ENCODE measurements around the gene CEND1. TPM values are rescaled to one million over a fixed set of nuclear protein-coding genes. Genes with fewer than 3 reads are reported as not detected.

CEND1 gene
- total RNA-seq, 1 donor from 2014 or later, result 0.27 TPM

- TF ChIP-seq, protein P1, sequence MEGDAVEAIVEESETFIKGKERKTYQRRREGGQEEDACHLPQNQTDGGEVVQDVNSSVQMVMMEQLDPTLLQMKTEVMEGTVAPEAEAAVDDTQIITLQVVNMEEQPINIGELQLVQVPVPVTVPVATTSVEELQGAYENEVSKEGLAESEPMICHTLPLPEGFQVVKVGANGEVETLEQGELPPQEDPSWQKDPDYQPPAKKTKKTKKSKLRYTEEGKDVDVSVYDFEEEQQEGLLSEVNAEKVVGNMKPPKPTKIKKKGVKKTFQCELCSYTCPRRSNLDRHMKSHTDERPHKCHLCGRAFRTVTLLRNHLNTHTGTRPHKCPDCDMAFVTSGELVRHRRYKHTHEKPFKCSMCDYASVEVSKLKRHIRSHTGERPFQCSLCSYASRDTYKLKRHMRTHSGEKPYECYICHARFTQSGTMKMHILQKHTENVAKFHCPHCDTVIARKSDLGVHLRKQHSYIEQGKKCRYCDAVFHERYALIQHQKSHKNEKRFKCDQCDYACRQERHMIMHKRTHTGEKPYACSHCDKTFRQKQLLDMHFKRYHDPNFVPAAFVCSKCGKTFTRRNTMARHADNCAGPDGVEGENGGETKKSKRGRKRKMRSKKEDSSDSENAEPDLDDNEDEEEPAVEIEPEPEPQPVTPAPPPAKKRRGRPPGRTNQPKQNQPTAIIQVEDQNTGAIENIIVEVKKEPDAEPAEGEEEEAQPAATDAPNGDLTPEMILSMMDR (IDR thresholded peaks at IDR 0.05), result no peak
- CTCF ChIA-PET, result no interaction called here
- no peak for DNase-seq
- intact Hi-C loops (cut with micrococcal nuclease), result no loop called here
- Mint-ChIP-seq H3K27ac (no peak overlapping the region), H3K9me3 (no peaks in the 10 kb centered on the region), H3K36me3 (ENCODE audit: low read depth) (peaks cover 6% of the 10 kb centered on the region), H3K4me3 (no peak overlapping the region), H3K4me1 (peaks cover 5% of the 10 kb centered on the region), H3K27me3 (peaks cover 2% of the 10 kb centered on the region)
- no peak for ATAC-seq (ENCODE audit: low read depth)
- POLR2A ChIA-PET, result no interaction called here
These were observed 3.4 kb downstream of the CEND1 start for GRCh38 chr11:786235-787083.

GRCh38 chr11:783581-784015, 6.3 kb downstream of the CEND1 start:
- TF ChIP-seq, protein P1 (IDR thresholded peaks at IDR 0.05), result no peak
- ChIA-PET CTCF (interaction anchor here (1.3 kb wide), 1 partner anchor 12 kb away, joined by 3 read pairs; no protein-coding TSS in a partner anchor), POLR2A (interaction anchor here (0.7 kb wide), 1 partner anchor 12 kb away, joined by 4 read pairs; no protein-coding TSS in a partner anchor)
- intact Hi-C loops (cut with micrococcal nuclease), result no loop called here
- DNase-seq, result no peak
- Mint-ChIP-seq H3K4me1 (peaks cover 2% of the 10 kb centered on the region), H3K27me3 (no peaks in the 10 kb centered on the region), H3K4me3 (no peak overlapping the region), H3K9me3 (no peaks in the 10 kb centered on the region), H3K27ac (no peak overlapping the region), H3K36me3 (ENCODE audit: low read depth) (peaks cover 4% of the 10 kb centered on the region)
- ATAC-seq (ENCODE audit: low read depth), result peak; percentile 76

- ChIA-PET CTCF (interaction anchor here (1.3 kb wide), 1 partner anchor 14 kb away, joined by 3 read pairs; no protein-coding TSS in a partner anchor), POLR2A (interaction anchor here (0.6 kb wide), 1 partner anchor 28 kb away, joined by 5 read pairs; no protein-coding TSS in a partner anchor)
- Mint-ChIP-seq H3K9me3 (no peaks in the 10 kb centered on the region), H3K4me3 (no peak overlapping the region), H3K36me3 (ENCODE audit: low read depth) (peaks cover 4% of the 10 kb centered on the region), H3K27ac (no peak overlapping the region), H3K27me3 (no peaks in the 10 kb centered on the region), H3K4me1 (peaks cover 5% of the 10 kb centered on the region)
- no peak for ATAC-seq (ENCODE audit: low read depth)
- TF ChIP-seq, protein P1 (IDR thresholded peaks at IDR 0.05), result no peak
- DNase-seq, result no peak
- intact Hi-C loops (cut with micrococcal nuclease), result no loop called here
These were observed 7.4 kb downstream of the CEND1 start for GRCh38 chr11:782264-783174.

GRCh38 chr11:779955-780532, 9.8 kb downstream of the CEND1 start:
- POLR2A ChIA-PET, result interaction anchor here (2.5 kb wide), 1 partner anchor 40 kb away, joined by 8 read pairs; no protein-coding TSS in a partner anchor
- no peak for DNase-seq
- Mint-ChIP-seq H3K4me1 (peaks cover 16% of the 10 kb centered on the region), H3K9me3 (no peaks in the 10 kb centered on the region), H3K36me3 (ENCODE audit: low read depth) (peaks cover 4% of the 10 kb centered on the region), H3K4me3 (no peak overlapping the region), H3K27ac (no peak overlapping the region), H3K27me3 (no peaks in the 10 kb centered on the region)
- ATAC-seq (ENCODE audit: low read depth), result no peak
- intact Hi-C loops (cut with micrococcal nuclease), result no loop called here
- TF ChIP-seq, protein P1 (IDR thresholded peaks at IDR 0.05), result no peak
- CTCF ChIA-PET, result no interaction called here
